Tibial nerve (tissue), 4 donors: Measurements from ENCODE around the gene ZNF778.

ENCODE experiments used
- EP300 ChIP-seq, 2 donors: sonication (generic); formaldehyde crosslinking; IDR thresholded peaks; one replicate each; pipeline ENCODE4 v1.6.1; 2017; ENCODE audit warnings: antibody characterized with exemption in 2 of 2, mild to moderate bottlenecking in 1 of 2
- POLR2A ChIP-seq, 2 donors: fragments of 450-650 bp; IDR thresholded peaks; one replicate each; pipeline ENCODE4 v1.6.1; 2017; ENCODE audit warnings: antibody characterized with exemption in 2 of 2, mild to moderate bottlenecking in 2 of 2, moderate library complexity in 2 of 2
- TF ChIP-seq, protein P1 (sequence below), 5 experiments: fragments of 200-600 bp in 3 of 5; fragments of 450-650 bp in 2 of 5; sonication (generic) in 3 of 5; IDR thresholded peaks; one replicate each; pipeline ENCODE4 v1.5.1; 2016 to 2019; ENCODE audit warnings: antibody characterized with exemption in 5 of 5, mild to moderate bottlenecking in 3 of 5, moderate library complexity in 2 of 5

DNA sequence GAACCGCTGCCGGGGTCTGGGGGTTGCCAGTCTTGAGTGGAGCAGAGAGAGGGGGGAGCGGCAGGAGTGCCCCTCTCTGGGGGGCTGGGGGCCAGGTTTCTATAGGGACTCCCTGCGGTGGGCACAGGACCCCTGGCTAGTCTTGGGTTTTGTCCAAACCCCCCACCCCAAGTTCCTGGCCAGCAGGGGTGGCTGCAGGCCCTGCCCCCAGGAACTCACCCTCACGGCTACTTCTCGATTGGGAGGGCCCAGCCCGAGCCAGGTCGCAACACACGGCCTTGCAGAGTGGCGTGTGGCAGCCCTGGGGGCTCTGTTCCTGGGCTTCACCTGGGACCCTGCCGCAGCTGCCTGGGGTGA is 45.4 kb upstream of the ZNF778 start:
- TF ChIP-seq, protein P1, sequence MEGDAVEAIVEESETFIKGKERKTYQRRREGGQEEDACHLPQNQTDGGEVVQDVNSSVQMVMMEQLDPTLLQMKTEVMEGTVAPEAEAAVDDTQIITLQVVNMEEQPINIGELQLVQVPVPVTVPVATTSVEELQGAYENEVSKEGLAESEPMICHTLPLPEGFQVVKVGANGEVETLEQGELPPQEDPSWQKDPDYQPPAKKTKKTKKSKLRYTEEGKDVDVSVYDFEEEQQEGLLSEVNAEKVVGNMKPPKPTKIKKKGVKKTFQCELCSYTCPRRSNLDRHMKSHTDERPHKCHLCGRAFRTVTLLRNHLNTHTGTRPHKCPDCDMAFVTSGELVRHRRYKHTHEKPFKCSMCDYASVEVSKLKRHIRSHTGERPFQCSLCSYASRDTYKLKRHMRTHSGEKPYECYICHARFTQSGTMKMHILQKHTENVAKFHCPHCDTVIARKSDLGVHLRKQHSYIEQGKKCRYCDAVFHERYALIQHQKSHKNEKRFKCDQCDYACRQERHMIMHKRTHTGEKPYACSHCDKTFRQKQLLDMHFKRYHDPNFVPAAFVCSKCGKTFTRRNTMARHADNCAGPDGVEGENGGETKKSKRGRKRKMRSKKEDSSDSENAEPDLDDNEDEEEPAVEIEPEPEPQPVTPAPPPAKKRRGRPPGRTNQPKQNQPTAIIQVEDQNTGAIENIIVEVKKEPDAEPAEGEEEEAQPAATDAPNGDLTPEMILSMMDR (IDR thresholded peaks at IDR 0.05): no peak
- no peak for TF ChIP-seq EP300 (IDR thresholded peaks at IDR 0.05)
- no peak for TF ChIP-seq POLR2A (IDR thresholded peaks at IDR 0.05)
